ENCODE data around the gene GABBR2.

GABBR2 gene

GRCh38 chr9:98652302-98652701, 56.4 kb downstream of the GABBR2 start:
- no peak overlapping the region for H3K4me3 ChIP-seq (ENCODE audit: low read depth, low read length)
- TF ChIP-seq CTCF (IDR thresholded peaks at IDR 0.05; ENCODE audit: control insufficient read depth, extremely low read depth, insufficient read depth), result no peak
- no peak for DNase-seq (ENCODE audit: low read depth)

- DNase-seq (ENCODE audit: low read depth), result no peak
- no peak overlapping the region for H3K4me3 ChIP-seq (ENCODE audit: low read depth, low read length)
- TF ChIP-seq CTCF (IDR thresholded peaks at IDR 0.05; ENCODE audit: control insufficient read depth, extremely low read depth, insufficient read depth), result no peak
These were observed 61.5 kb downstream of the GABBR2 start for GRCh38 chr9:98647236-98647635.

- TF ChIP-seq CTCF (IDR thresholded peaks at IDR 0.05; ENCODE audit: control insufficient read depth, extremely low read depth, insufficient read depth), result no peak
- H3K4me3 ChIP-seq (ENCODE audit: low read depth, low read length), result no peak overlapping the region
- DNase-seq (ENCODE audit: low read depth), result no peak
These were observed 64.7 kb downstream of the GABBR2 start for GRCh38 chr9:98644011-98644410.

- TF ChIP-seq CTCF (IDR thresholded peaks at IDR 0.05; ENCODE audit: control insufficient read depth, extremely low read depth, insufficient read depth), result no peak
- no peak overlapping the region for H3K4me3 ChIP-seq (ENCODE audit: low read depth, low read length)
- DNase-seq (ENCODE audit: low read depth), result no peak
These were observed 65.9 kb downstream of the GABBR2 start for GRCh38 chr9:98642661-98643312.

- TF ChIP-seq CTCF (IDR thresholded peaks at IDR 0.05; ENCODE audit: control insufficient read depth, extremely low read depth, insufficient read depth), result no peak
- no peak overlapping the region for H3K4me3 ChIP-seq (ENCODE audit: low read depth, low read length)
- DNase-seq (ENCODE audit: low read depth), result no peak
These were observed 67.0 kb downstream of the GABBR2 start for GRCh38 chr9:98641695-98642094.

GRCh38 chr9:98640394-98640793, 68.3 kb downstream of the GABBR2 start:
- H3K4me3 ChIP-seq (ENCODE audit: low read depth, low read length), result no peak overlapping the region
- no peak for TF ChIP-seq CTCF (IDR thresholded peaks at IDR 0.05; ENCODE audit: control insufficient read depth, extremely low read depth, insufficient read depth)
- DNase-seq (ENCODE audit: low read depth), result no peak

- TF ChIP-seq CTCF (IDR thresholded peaks at IDR 0.05; ENCODE audit: control insufficient read depth, extremely low read depth, insufficient read depth), result no peak
- no peak for DNase-seq (ENCODE audit: low read depth)
- H3K4me3 ChIP-seq (ENCODE audit: low read depth, low read length), result no peak overlapping the region
These were observed 69.6 kb downstream of the GABBR2 start for GRCh38 chr9:98639133-98639532.

Data from LNCaP clone FGC (cell line).